Measurements from ENCODE around the gene IZUMO4.

IZUMO4 gene

DNA sequence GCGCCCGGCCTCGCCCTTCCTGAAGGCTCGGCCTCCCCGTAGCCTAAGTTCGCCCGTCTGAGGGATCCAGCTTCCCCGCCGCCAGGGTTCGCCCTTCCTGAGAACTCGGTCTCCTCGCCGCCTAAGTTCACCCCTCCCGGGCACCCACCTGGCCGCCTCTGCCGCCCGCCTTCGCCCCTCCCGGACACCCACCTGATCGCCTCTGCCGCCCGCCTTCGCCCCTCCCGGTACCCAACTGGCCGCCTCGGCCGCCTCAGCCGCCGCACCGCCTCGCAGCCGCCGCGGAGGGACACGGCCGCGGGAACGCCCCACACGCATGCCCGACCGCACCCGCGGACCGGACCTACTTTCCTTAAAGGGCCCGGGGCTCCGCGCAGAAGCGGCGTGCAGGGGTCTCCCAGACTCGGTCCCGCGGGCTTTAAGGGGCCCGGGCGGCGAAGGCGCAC lies 658 bp upstream of the IZUMO4 start, which contains the start of gene MOB3A:
MOB3A (minus strand) TSS at position 293 of the 446 bp plus-strand sequence. CDS start 17,766 bp downstream, outside the sequence.
- Histone ChIP-seq H3K4me2 (peak within 1 kb of the TSS; percentile 89 to 100 (median 99)), H4K20me1 (peaks cover 14 to 42% (median 32%) of the 10 kb centered on the region in 11 experiments; a peak in 19 of 22 replicates), H3K4me3 (peak within 1 kb of the TSS; percentile 68 to 98 (median 90)), H3K27ac (peak within 1 kb of the TSS; percentile 90 to 99 (median 94)), H3K36me3 (peaks cover 16 to 44% (median 34%) of the 10 kb centered on the region in 11 experiments), H3K27me3 (no peaks in the 10 kb centered on the region), H3K4me1 (peaks cover 44 to 62% (median 48%) of the 10 kb centered on the region in 10 experiments), H3K9ac (peak within 1 kb of the TSS; percentile 84 to 97 (median 93)), H3K9me3 (replicated peaks in 1 of 11) (peaks cover 0 to 9% (median 0%) of the 10 kb centered on the region in 11 experiments; a peak in 4 of 22 replicates)
- TF ChIP-seq Cebpa-rat (IDR thresholded peaks at IDR 0.05), result no peak

GRCh38 chr19:2097203-2097885 lies 629 bp downstream of the IZUMO4 start:
- no peak for TF ChIP-seq Cebpa-rat (IDR thresholded peaks at IDR 0.05)
- peak overlapping the region in 3 of 11 experiments; percentile 35 to 52 (median 51); a peak in 5 of 22 replicates for H3K27ac ChIP-seq
- peaks cover 0 to 4% (median 0%) of the 10 kb centered on the region in 11 experiments; a peak in 4 of 22 replicates for H3K9me3 ChIP-seq (replicated peaks in 1 of 11)
- peak overlapping the region; percentile 81 to 100 (median 95) for H3K4me2 ChIP-seq
- peak overlapping the region; percentile 26 to 71 (median 54); a peak in 19 of 20 replicates for H3K4me3 ChIP-seq
- peaks cover 31 to 50% (median 35%) of the 10 kb centered on the region in 10 experiments for H3K4me1 ChIP-seq
- peaks cover 25 to 55% (median 44%) of the 10 kb centered on the region in 11 experiments; a peak in 19 of 22 replicates for H4K20me1 ChIP-seq
- H3K27me3 ChIP-seq, result no peaks in the 10 kb centered on the region
- peaks cover 29 to 52% (median 42%) of the 10 kb centered on the region in 11 experiments for H3K36me3 ChIP-seq
- H3K9ac ChIP-seq, result peak overlapping the region; percentile 43 to 73 (median 68); a peak in 20 of 22 replicates

DNA sequence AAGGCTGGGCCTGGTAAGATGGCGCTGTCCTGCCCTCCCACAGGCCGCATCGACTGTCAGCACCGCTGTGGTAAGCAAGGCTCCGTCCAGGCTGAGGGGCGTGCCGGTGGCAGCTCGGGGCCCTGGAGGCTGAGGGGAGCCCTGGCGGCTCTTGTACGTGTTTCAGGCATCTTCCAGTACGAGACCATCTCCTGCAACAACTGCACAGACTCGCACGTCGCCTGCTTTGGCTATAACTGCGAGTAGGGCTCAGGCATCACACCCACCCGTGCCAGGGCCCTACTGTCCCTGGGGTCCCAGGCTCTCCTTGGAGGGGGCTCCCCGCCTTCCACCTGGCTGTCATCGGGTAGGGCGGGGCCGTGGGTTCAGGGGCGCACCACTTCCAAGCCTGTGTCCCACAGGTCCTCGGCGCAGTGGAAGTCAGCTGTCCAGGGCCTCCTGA lies 1.2 kb downstream of the IZUMO4 start:
- Histone ChIP-seq H3K4me3 (peak overlapping the region in 2 of 10 experiments; percentile 55 to 61; a peak in 2 of 20 replicates), H3K36me3 (peaks cover 35 to 52% (median 41%) of the 10 kb centered on the region in 11 experiments), H3K4me1 (peaks cover 25 to 44% (median 29%) of the 10 kb centered on the region in 10 experiments), H3K27me3 (no peaks in the 10 kb centered on the region), H3K9me3 (replicated peaks in 1 of 11) (no peaks in the 10 kb centered on the region), H3K27ac (no peak overlapping the region; a peak in 1 of 22 replicates), H3K4me2 (peak overlapping the region; percentile 81 to 100 (median 95)), H4K20me1 (peaks cover 27 to 61% (median 44%) of the 10 kb centered on the region in 11 experiments; a peak in 21 of 22 replicates), H3K9ac (peak overlapping the region in 9 of 11 experiments; percentile 45 to 73 (median 69); a peak in 15 of 22 replicates)
- no peak for TF ChIP-seq Cebpa-rat (IDR thresholded peaks at IDR 0.05)

GRCh38 chr19:2099054-2099501 lies 2.4 kb downstream of the IZUMO4 start:
- Histone ChIP-seq H3K9me3 (replicated peaks in 1 of 11) (peaks cover 0 to 5% (median 1%) of the 10 kb centered on the region in 11 experiments; a peak in 9 of 22 replicates), H3K36me3 (peaks cover 44 to 53% (median 46%) of the 10 kb centered on the region in 11 experiments), H4K20me1 (peaks cover 39 to 72% (median 48%) of the 10 kb centered on the region in 11 experiments; a peak in 21 of 22 replicates), H3K4me2 (no peak overlapping the region), H3K27me3 (no peaks in the 10 kb centered on the region), H3K27ac (no peak overlapping the region), H3K4me3 (no peak overlapping the region), H3K9ac (no peak overlapping the region), H3K4me1 (peaks cover 14 to 38% (median 18%) of the 10 kb centered on the region in 10 experiments)
- no peak for TF ChIP-seq Cebpa-rat (IDR thresholded peaks at IDR 0.05)

DNA sequence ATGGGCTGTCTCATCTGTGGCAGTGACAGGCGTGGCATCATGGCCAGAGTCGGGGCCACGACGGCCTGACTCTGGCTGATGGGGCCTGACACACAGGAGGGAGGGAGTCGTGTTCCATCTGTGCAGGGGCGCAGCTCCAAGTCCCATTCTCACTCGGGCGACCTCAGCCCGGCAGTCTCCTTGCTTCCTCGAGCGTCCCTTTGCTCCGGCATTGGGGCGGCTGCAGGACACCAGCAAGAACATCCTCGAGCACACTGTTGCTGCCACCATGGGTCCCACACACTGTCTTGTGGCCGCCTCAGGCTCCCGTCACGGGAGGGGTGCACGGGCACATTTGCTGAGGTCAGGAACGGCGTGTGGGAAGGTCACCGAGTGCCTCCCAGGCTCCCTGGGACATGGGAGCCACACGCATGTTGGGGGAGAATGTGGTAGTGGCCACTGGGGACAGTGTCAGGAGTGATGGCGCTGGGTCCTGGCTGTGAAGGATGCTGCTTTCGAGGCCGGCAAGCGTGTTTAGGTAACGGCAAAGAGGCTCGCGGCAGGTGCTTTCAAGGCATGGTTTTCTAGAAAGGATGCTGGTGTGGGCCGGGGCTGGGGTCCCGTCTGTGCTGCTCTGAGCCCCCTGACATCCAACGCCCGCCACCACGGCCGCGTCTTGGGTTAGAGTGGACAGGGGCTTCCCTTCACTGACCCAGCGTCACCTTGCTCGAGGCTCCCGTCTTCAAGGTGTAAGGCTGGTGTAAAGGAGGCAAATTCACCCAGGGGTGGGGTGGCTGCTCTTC lies 3.4 kb downstream of the IZUMO4 start:
- TF ChIP-seq Cebpa-rat (IDR thresholded peaks at IDR 0.05), result no peak
- Histone ChIP-seq H3K4me1 (peaks cover 14 to 28% (median 18%) of the 10 kb centered on the region in 10 experiments), H3K9ac (no peak overlapping the region), H3K4me2 (no peak overlapping the region), H3K9me3 (replicated peaks in 1 of 11) (peaks cover 4 to 16% (median 12%) of the 10 kb centered on the region in 11 experiments; a peak in 21 of 22 replicates), H4K20me1 (peaks cover 42 to 83% (median 57%) of the 10 kb centered on the region in 11 experiments; a peak in 21 of 22 replicates), H3K27me3 (no peaks in the 10 kb centered on the region), H3K4me3 (no peak overlapping the region), H3K36me3 (peaks cover 55 to 63% (median 57%) of the 10 kb centered on the region in 11 experiments), H3K27ac (no peak overlapping the region)

- Histone ChIP-seq H3K9me3 (replicated peaks in 1 of 11) (peaks cover 9 to 21% (median 17%) of the 10 kb centered on the region in 11 experiments), H3K36me3 (peaks cover 60 to 69% (median 63%) of the 10 kb centered on the region in 11 experiments), H3K4me1 (peaks cover 15 to 22% (median 17%) of the 10 kb centered on the region in 10 experiments), H4K20me1 (peaks cover 42 to 88% (median 62%) of the 10 kb centered on the region in 11 experiments; a peak in 21 of 22 replicates), H3K4me2 (no peak overlapping the region), H3K27me3 (no peaks in the 10 kb centered on the region), H3K4me3 (no peak overlapping the region), H3K27ac (no peak overlapping the region), H3K9ac (no peak overlapping the region)
- no peak for TF ChIP-seq Cebpa-rat (IDR thresholded peaks at IDR 0.05)
Observed at GRCh38 chr19:2100719-2101061, 4.0 kb downstream of the IZUMO4 start.

DNA sequence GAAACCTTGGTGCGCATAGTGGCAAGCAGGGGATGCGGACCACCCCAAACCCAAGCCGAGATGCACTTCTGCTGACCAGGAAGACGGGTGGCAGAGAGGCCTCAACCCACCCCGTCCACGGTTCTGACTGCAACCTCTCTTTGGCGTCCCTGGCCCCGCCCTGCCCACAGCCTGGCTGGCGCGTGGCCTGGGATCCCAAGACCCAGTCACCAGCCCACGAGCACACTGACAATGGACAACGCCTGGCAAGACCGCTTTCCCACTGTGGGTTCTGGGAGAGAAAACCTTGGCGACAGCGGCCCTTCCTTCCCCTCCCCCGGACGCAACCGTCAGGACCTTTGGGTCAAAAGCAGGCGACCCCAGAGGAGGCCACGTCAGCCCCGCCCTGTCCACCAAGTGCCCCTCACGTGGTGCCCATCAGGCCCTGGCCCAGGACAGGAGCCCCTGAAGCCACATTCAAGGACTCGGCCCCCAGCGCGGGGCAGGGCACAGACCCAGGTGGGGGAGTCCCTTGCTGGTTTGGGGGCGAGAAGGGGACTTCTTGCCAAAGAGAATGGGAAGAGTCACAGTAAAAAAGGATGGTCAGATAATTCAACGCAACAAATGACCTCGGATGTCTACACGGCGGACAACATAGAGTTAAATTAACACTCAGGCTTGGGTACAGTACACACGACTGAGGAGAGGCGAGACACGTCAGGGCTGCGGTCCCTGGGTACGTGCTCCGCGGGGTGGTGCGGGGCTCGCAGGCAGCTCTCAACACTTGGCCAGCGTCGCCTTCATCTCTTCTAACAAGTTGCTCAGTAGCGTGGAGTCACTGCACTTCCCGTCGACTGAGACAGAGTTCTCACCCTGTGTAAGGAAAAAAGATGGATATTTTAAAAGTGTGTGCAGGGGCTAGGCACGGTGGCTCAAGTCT lies 5.0 kb downstream of the IZUMO4 start:
- Histone ChIP-seq H3K36me3 (peaks cover 70 to 78% (median 72%) of the 10 kb centered on the region in 11 experiments), H4K20me1 (peaks cover 42 to 98% (median 72%) of the 10 kb centered on the region in 11 experiments; a peak in 21 of 22 replicates)

More for the DNA sequence above, 5.0 kb downstream of the IZUMO4 start:
- Histone ChIP-seq H3K4me3 (no peak overlapping the region), H3K4me2 (no peak overlapping the region), H3K27me3 (no peaks in the 10 kb centered on the region), H3K9me3 (replicated peaks in 1 of 11) (peaks cover 13 to 28% (median 23%) of the 10 kb centered on the region in 11 experiments), H3K27ac (no peak overlapping the region), H3K9ac (no peak overlapping the region), H3K4me1 (peaks cover 23 to 32% (median 26%) of the 10 kb centered on the region in 10 experiments)
- no peak for TF ChIP-seq Cebpa-rat (IDR thresholded peaks at IDR 0.05)

Measured in BLaER1 treated with 17β-estradiol and CSF1 and Interleukin-3, amounts not matched to agents 10 nM and 100 nM (cell line).